DOHH2 (cell line): ENCODE measurements around the gene ABHD4.

Source experiments
- H3F3A ChIP-seq: fragments of 200-600 bp; sonication (generic), shearing (Covaris generic); 2 replicates; pipeline ENCODE4 v1.6.0; 2016; ENCODE audit warnings: antibody characterized with exemption, mild to moderate bottlenecking; ENCODE audit not compliant: control insufficient read depth, insufficient read depth
- H3K27ac ChIP-seq: fragments of 200-600 bp; sonication (generic); 2 replicates; pipeline ENCODE4 v1.5.1; 2014; ENCODE audit warnings: low read depth, mild to moderate bottlenecking, low read length, moderate library complexity
- H3K27me3 ChIP-seq: fragments of 200-600 bp; sonication (generic); 2 replicates; pipeline ENCODE4 v1.6.1; 2014; ENCODE audit warnings: mild to moderate bottlenecking, low read length, mixed read lengths; ENCODE audit not compliant: control insufficient read depth
- H3K36me3 ChIP-seq: fragments of 200-600 bp; sonication (generic); 2 replicates; pipeline ENCODE4 v1.6.1; 2014; ENCODE audit warnings: mild to moderate bottlenecking, low read length, moderate library complexity, mixed read lengths; ENCODE audit not compliant: control insufficient read depth
- H3K4me1 ChIP-seq: fragments of 200-600 bp; sonication (generic); 2 replicates; pipeline ENCODE4 v1.6.1; 2014; ENCODE audit warnings: mild to moderate bottlenecking, low read length, mixed read lengths; ENCODE audit not compliant: control insufficient read depth
- H3K4me2 ChIP-seq: fragments of 200-600 bp; sonication (generic); 2 replicates; pipeline ENCODE4 v1.6.0; 2014; ENCODE audit warnings: mild to moderate bottlenecking, low read length, moderate library complexity
- H3K4me3 ChIP-seq: fragments of 200-600 bp; sonication (generic); 2 replicates; pipeline ENCODE4 v1.5.1; 2014; ENCODE audit warnings: mild to moderate bottlenecking, low read length, mixed read lengths
- H3K79me2 ChIP-seq: fragments of 200-600 bp; sonication (generic); 2 replicates; pipeline ENCODE4 v1.6.1; 2014; ENCODE audit warnings: mild to moderate bottlenecking, low read length, mixed read lengths; ENCODE audit not compliant: control insufficient read depth
- H3K9me2 ChIP-seq: fragments of 200-600 bp; sonication (generic); replicated peaks from 2 replicates; pipeline ENCODE4 v1.6.1; 2014; ENCODE audit warnings: mild to moderate bottlenecking, low read length, mixed read lengths; ENCODE audit not compliant: control insufficient read depth
- H3K9me3 ChIP-seq: fragments of 200-600 bp; sonication (generic); 2 replicates; pipeline ENCODE4 v1.6.1; 2014; ENCODE audit warnings: antibody characterized with exemption, low read length, mixed read lengths; ENCODE audit not compliant: control insufficient read depth, insufficient read depth
- H4K20me1 ChIP-seq: fragments of 200-600 bp; sonication (generic); 2 replicates; pipeline ENCODE4 v1.6.0; 2014; ENCODE audit warnings: low read depth, mild to moderate bottlenecking, antibody characterized with exemption, low read length, moderate library complexity; ENCODE audit not compliant: control insufficient read depth, insufficient read depth
- CTCF ChIP-seq: fragments of 200-600 bp; sonication (generic); IDR thresholded peaks from one replicate; pipeline ENCODE4 v1.5.1; 2014; ENCODE audit warnings: antibody characterized with exemption, mild to moderate bottlenecking, low read depth, low read length; ENCODE audit not compliant: poor library complexity, severe bottlenecking
- EZH2phosphoT487 ChIP-seq: fragments of 200-600 bp; sonication (generic); IDR thresholded peaks from 2 replicates; pipeline ENCODE4 v1.6.1; 2017; ENCODE audit warnings: borderline replicate concordance, mild to moderate bottlenecking, antibody characterized with exemption, low read length, moderate library complexity, mixed read lengths

Gene ABHD4

DNA sequence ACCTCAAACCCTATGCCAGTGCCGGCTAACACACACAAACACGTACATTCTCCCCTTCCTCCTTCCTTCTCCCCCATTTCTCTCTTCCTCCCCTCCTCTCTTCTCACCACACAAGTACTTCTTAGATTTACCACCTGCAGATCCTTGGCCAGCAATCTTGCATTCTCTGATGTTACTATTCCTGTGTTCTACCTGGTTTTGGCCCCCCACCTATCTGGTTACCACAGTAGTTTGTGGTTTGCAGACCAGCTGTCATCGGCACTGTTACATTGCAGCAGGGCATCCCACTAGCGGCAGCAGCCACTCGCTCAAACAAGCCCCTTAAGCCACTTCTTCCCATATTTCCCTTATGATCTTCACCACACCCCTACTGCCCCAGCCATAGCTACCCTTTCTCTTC is 3.9 kb downstream of the ABHD4 start:
- Histone ChIP-seq H3K9me2 (no peaks in the 10 kb centered on the region), H3K4me1 (peaks cover 28% of the 10 kb centered on the region), H3F3A (no peaks in the 10 kb centered on the region), H3K27ac (no peak overlapping the region), H3K27me3 (peaks cover 39% of the 10 kb centered on the region), H3K79me2 (no peaks in the 10 kb centered on the region), H3K4me2 (no peak overlapping the region), H3K9me3 (no peaks in the 10 kb centered on the region), H3K4me3 (no peak overlapping the region), H3K36me3 (no peaks in the 10 kb centered on the region), H4K20me1 (no peaks in the 10 kb centered on the region)
- no peak for TF ChIP-seq CTCF
- no peak for TF ChIP-seq EZH2phosphoT487

DNA sequence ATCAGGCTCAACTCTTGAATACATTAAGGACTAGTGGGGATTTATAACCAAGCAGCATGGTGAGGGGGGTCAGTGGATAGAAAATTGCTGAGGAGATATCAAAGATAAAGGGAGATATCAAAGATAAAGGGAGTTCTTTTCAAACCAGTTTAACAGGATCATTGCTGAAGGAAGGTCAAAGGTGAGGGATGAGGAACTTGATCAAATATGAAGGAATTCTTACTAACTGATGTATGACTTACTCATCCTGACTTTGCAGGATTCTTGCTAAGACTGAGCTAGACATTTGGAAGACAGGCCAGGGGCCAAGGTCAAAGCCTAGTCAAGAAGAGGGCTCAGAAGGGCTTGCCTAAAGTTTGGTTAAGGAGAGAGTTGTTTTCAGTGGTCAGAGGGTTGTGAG is 4.8 kb downstream of the ABHD4 start:
- H3F3A ChIP-seq, result no peaks in the 10 kb centered on the region
- H3K4me2 ChIP-seq, result no peak overlapping the region
- H3K27ac ChIP-seq, result no peak overlapping the region
- H3K79me2 ChIP-seq, result no peaks in the 10 kb centered on the region
- H3K9me3 ChIP-seq, result no peaks in the 10 kb centered on the region
- no peaks in the 10 kb centered on the region for H3K9me2 ChIP-seq
- TF ChIP-seq EZH2phosphoT487 (no peak), CTCF (no peak)
- H3K27me3 ChIP-seq, result peaks cover 37% of the 10 kb centered on the region
- H4K20me1 ChIP-seq, result no peaks in the 10 kb centered on the region
- no peaks in the 10 kb centered on the region for H3K36me3 ChIP-seq
- no peak overlapping the region for H3K4me3 ChIP-seq
- peaks cover 25% of the 10 kb centered on the region for H3K4me1 ChIP-seq

DNA sequence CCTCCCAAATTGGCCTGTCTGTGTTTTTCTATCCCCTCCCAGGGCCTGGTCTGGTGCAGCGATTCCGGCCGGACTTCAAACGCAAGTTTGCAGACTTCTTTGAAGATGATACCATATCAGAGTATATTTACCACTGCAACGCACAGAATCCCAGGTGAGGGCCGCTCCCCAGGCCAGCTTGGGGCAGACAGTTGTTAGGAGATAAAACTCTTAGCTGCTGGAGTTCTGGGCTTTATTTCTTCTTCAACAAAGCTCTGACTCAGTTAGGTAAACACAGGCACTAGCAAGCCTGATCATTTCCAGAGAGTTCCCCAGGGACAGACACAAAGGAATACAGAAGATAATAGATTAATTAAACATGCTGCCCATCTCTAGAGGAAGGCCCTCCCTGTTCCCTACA is 8.3 kb downstream of the ABHD4 start:
- H3K27me3 ChIP-seq, result peaks cover 11% of the 10 kb centered on the region
- H3F3A ChIP-seq, result no peaks in the 10 kb centered on the region
- H4K20me1 ChIP-seq, result no peaks in the 10 kb centered on the region
- H3K4me1 ChIP-seq, result no peaks in the 10 kb centered on the region
- no peak for TF ChIP-seq EZH2phosphoT487
- TF ChIP-seq CTCF, result no peak
- no peak overlapping the region for H3K27ac ChIP-seq
- no peak overlapping the region for H3K4me2 ChIP-seq
- H3K4me3 ChIP-seq, result no peak overlapping the region
- no peaks in the 10 kb centered on the region for H3K9me3 ChIP-seq
- no peaks in the 10 kb centered on the region for H3K9me2 ChIP-seq
- no peaks in the 10 kb centered on the region for H3K79me2 ChIP-seq
- H3K36me3 ChIP-seq, result no peaks in the 10 kb centered on the region

DNA sequence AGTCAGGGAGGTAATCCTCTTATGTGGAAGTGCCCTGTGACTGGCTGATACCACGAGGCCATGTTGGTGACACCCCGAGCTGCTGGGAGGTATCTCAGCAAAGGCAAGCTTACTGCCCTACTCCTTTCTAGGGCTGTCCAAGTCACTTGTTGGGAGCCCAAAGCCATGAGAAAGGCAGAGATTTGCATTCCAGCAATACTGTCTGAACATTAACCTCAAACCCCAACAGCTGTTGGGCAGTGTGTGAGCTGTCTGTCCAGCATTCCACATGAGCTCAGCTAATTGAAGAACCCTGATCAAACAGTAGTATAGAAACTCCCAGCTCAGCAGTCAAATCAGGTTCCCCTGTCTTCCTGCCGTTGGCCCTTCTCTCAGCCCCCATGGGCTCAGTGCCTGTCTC is 9.2 kb downstream of the ABHD4 start:
- no peaks in the 10 kb centered on the region for H3K4me1 ChIP-seq
- H3K27me3 ChIP-seq, result peaks cover 3% of the 10 kb centered on the region
- no peak overlapping the region for H3K4me2 ChIP-seq
- TF ChIP-seq EZH2phosphoT487 (no peak), CTCF (no peak)
- H3F3A ChIP-seq, result no peaks in the 10 kb centered on the region
- no peaks in the 10 kb centered on the region for H3K9me3 ChIP-seq
- H3K36me3 ChIP-seq, result no peaks in the 10 kb centered on the region
- no peak overlapping the region for H3K4me3 ChIP-seq
- no peaks in the 10 kb centered on the region for H4K20me1 ChIP-seq
- no peaks in the 10 kb centered on the region for H3K9me2 ChIP-seq
- H3K27ac ChIP-seq, result no peak overlapping the region
- no peaks in the 10 kb centered on the region for H3K79me2 ChIP-seq
